ENCODE data around the gene CORO6. TPM values are rescaled to one million over a fixed set of nuclear protein-coding genes. Genes with fewer than 3 reads are reported as not detected.

CORO6 gene
- total and polyA plus RNA-seq, 10 of the 15 experiments (the other 5 are each of a cell fraction or from before 2014, with no cell fraction given): 0.26 to 5.0 (median 1.7) TPM; not detected in 1

- Histone ChIP-seq H3K27ac (ENCODE audit: control insufficient read depth, insufficient read depth) (no peak overlapping the region), H3K4me2 (ENCODE audit: control insufficient read depth, insufficient read depth) (no peak overlapping the region), H3K9ac (ENCODE audit: control insufficient read depth, insufficient read depth, low read length) (no peak overlapping the region), H4K20me1 (ENCODE audit: control insufficient read depth, insufficient read depth) (0 out of 2 replicates have a peak, but pooled peaks cover 3% of the 10 kb centered on the region), H3K79me2 (ENCODE audit: control insufficient read depth, insufficient read depth, low read length) (no peaks in the 10 kb centered on the region), H3K4me3 (no peak overlapping the region), H3K27me3 (replicated peaks in 1 of 2; ENCODE audit: control insufficient read depth in 2 of 2, insufficient read depth in 2 of 2, low read length in 1 of 2) (no peaks in the 10 kb centered on the region), H3K4me1 (ENCODE audit: control insufficient read depth, insufficient read depth, low read length) (peaks cover 5% of the 10 kb centered on the region; the same call in 1 of the 2 replicates), H3K9me3 (replicated peaks; ENCODE audit: control insufficient read depth, insufficient read depth, low read length) (no peaks in the 10 kb centered on the region), H3K36me3 (ENCODE audit: control insufficient read depth in 2 of 2, insufficient read depth in 2 of 2, low read length in 1 of 2) (peaks cover 4 to 8% of the 10 kb centered on the region in 2 experiments; a peak in 3 of 4 replicates), H2AFZ (ENCODE audit: control insufficient read depth, low read depth, low read length) (no peak overlapping the region)
- no TSS peak for BruUV-seq (replicated peaks)
- ATAC-seq (no peak), FAIRE-seq (no peak), DNase-seq (ENCODE audit: low read depth, low spot score) (no peak)
- in situ Hi-C loops (cut with MboI) (no loop called here), intact Hi-C loops (cut with micrococcal nuclease; ENCODE audit: unreplicated experiment) (no loop called here)
- POLR2A ChIA-PET: interaction anchor here (0.6 to 1.1 kb wide), 2 partner anchors 10 to 80 kb away, joined by 3 to 6 read pairs; no protein-coding TSS in a partner anchor
- SMC1A ChIA-PET (ENCODE audit: uncharacterized antibody, unreplicated experiment): interaction anchor here (0.9 to 1.4 kb wide), 5 partner anchors 8 to 306 kb away, joined by 3 to 4 read pairs (median 3); no protein-coding TSS in a partner anchor
- CTCF ChIA-PET: interaction anchor here (0.7 to 4.5 kb wide), 4 partner anchors 8 to 154 kb away, joined by 3 to 33 read pairs (median 10); no protein-coding TSS in a partner anchor
- TF ChIP-seq POLR2AphosphoS2 (IDR thresholded peaks at IDR 0.05; ENCODE audit: low read depth, low read length) (peak; percentile 57; the same call in 1 of the 2 replicates), CHD4 (IDR thresholded peaks at IDR 0.05) (no peak), RCOR1 (conservative IDR thresholded peaks at IDR 0.05; ENCODE audit: low read depth, low read length) (no peak)
- WGBS (ENCODE audit: insufficient coverage, insufficient replicate concordance, low lambda C conversion rate, missing lambda C conversion rate): over 99% methylated on average over 8 of the region's 8 CpGs
- RAD21 ChIA-PET (ENCODE audit: unreplicated experiment): interaction anchor here (0.7 to 1.8 kb wide), 2 partner anchors 14 to 81 kb away, joined by 3 to 5 read pairs; no protein-coding TSS in a partner anchor
Measured at GRCh38 chr17:29625037-29625750, 2.5 kb upstream of the CORO6 start.

DNA sequence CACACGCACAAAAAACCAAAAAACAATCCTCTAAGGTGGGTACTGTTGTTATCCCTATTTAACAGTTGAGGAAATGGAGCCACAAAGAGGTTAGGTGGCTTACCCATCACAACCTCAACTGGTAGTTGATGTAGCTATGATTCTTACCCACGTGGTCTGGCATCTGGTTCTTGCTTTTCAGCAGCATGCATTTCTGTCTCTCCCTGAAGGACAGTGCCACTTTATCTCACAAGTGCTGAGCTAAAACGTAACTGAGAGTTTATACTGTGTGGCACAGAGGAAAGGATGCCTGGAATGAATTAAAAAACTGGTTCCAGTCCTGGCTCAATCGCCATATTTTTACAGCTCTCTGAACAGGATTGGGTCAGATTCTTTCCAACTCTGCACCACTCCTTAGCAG, 1.9 kb upstream of the CORO6 start:
- H2AFZ ChIP-seq (ENCODE audit: control insufficient read depth, low read depth, low read length): no peak overlapping the region
- H4K20me1 ChIP-seq (ENCODE audit: control insufficient read depth, insufficient read depth): 0 out of 2 replicates have a peak, but pooled peaks cover 3% of the 10 kb centered on the region
- no peaks in the 10 kb centered on the region for H3K27me3 ChIP-seq (replicated peaks in 1 of 2; ENCODE audit: control insufficient read depth in 2 of 2, insufficient read depth in 2 of 2, low read length in 1 of 2)
- SMC1A ChIA-PET (ENCODE audit: uncharacterized antibody, unreplicated experiment): interaction anchor here (0.9 to 1.4 kb wide), 5 partner anchors 9 to 306 kb away, joined by 3 to 4 read pairs (median 3); no protein-coding TSS in a partner anchor
- ATAC-seq: no peak
- DNase-seq (ENCODE audit: low read depth, low spot score): no peak
- H3K79me2 ChIP-seq (ENCODE audit: control insufficient read depth, insufficient read depth, low read length): no peaks in the 10 kb centered on the region
- POLR2A ChIA-PET: interaction anchor here (0.7 kb wide), 1 partner anchor 258 kb away, joined by 3 read pairs; no protein-coding TSS in a partner anchor
- no peaks in the 10 kb centered on the region for H3K9me3 ChIP-seq (replicated peaks; ENCODE audit: control insufficient read depth, insufficient read depth, low read length)
- no peak overlapping the region for H3K27ac ChIP-seq (ENCODE audit: control insufficient read depth, insufficient read depth)
- H3K4me3 ChIP-seq: no peak overlapping the region
- CTCF ChIA-PET: interaction anchor here (1.8 to 3.0 kb wide), 2 partner anchors 43 to 155 kb away, joined by 6 to 13 read pairs; no protein-coding TSS in a partner anchor
- H3K9ac ChIP-seq (ENCODE audit: control insufficient read depth, insufficient read depth, low read length): no peak overlapping the region
- no peak for FAIRE-seq
- RAD21 ChIA-PET (ENCODE audit: unreplicated experiment): no interaction called here
- H3K4me2 ChIP-seq (ENCODE audit: control insufficient read depth, insufficient read depth): no peak overlapping the region
- TF ChIP-seq CTCF (IDR thresholded peaks at IDR 0.05 in 2 of 3, conservative IDR thresholded peaks at IDR 0.05 in 1 of 3; ENCODE audit: control insufficient read depth in 2 of 3, extremely low read depth in 1 of 3, insufficient read depth in 1 of 3, low read depth in 3 of 3, low read length in 3 of 3): no peak
- TF ChIP-seq ATF7 (IDR thresholded peaks at IDR 0.05; ENCODE audit: low read depth): no peak
- no peak for TF ChIP-seq PAX8 (IDR thresholded peaks at IDR 0.05)
- TF ChIP-seq CHD1 (IDR thresholded peaks at IDR 0.05; ENCODE audit: low read depth, low read length): no peak
- TF ChIP-seq, protein P1, sequence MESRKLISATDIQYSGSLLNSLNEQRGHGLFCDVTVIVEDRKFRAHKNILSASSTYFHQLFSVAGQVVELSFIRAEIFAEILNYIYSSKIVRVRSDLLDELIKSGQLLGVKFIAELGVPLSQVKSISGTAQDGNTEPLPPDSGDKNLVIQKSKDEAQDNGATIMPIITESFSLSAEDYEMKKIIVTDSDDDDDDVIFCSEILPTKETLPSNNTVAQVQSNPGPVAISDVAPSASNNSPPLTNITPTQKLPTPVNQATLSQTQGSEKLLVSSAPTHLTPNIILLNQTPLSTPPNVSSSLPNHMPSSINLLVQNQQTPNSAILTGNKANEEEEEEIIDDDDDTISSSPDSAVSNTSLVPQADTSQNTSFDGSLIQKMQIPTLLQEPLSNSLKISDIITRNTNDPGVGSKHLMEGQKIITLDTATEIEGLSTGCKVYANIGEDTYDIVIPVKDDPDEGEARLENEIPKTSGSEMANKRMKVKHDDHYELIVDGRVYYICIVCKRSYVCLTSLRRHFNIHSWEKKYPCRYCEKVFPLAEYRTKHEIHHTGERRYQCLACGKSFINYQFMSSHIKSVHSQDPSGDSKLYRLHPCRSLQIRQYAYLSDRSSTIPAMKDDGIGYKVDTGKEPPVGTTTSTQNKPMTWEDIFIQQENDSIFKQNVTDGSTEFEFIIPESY (IDR thresholded peaks at IDR 0.05): no peak
- TF ChIP-seq GATAD2B (conservative IDR thresholded peaks at IDR 0.05; ENCODE audit: low read depth): no peak
- TF ChIP-seq EED (IDR thresholded peaks at IDR 0.05; ENCODE audit: low read depth): no peak
- TF ChIP-seq FOXM1 (IDR thresholded peaks at IDR 0.05; ENCODE audit: low read depth, low read length): no peak
- H3K4me1 ChIP-seq (ENCODE audit: control insufficient read depth, insufficient read depth, low read length): peaks cover 5% of the 10 kb centered on the region; the same call in 1 of the 2 replicates
- intact Hi-C loops (cut with micrococcal nuclease; ENCODE audit: unreplicated experiment) (loop anchor here (5.0 kb wide), 1 partner anchor 48 kb away; no protein-coding TSS in a partner anchor), in situ Hi-C loops (cut with MboI) (no loop called here)
- no TSS peak for BruUV-seq (replicated peaks)
- WGBS (ENCODE audit: insufficient coverage, insufficient replicate concordance, low lambda C conversion rate, missing lambda C conversion rate): 39% methylated on average over 4 of the region's 4 CpGs
- H3K36me3 ChIP-seq (ENCODE audit: control insufficient read depth in 2 of 2, insufficient read depth in 2 of 2, low read length in 1 of 2): peaks cover 3 to 8% of the 10 kb centered on the region in 2 experiments; a peak in 2 of 4 replicates
